H1 (cell line): ENCODE data around the gene EIF5A2. TPM values are rescaled to one million over a fixed set of nuclear protein-coding genes. Genes with fewer than 3 reads are reported as not detected.

ENCODE experiments used
- CHD2 ChIP-seq: IDR thresholded peaks from 2 replicates; pipeline ENCODE4 v1.6.1; 2012; ENCODE audit warnings: low read length, improper control_type of control experiment
- GABPA ChIP-seq: IDR thresholded peaks from 2 replicates; pipeline ENCODE4 v1.6.1; 2011; ENCODE audit warnings: mild to moderate bottlenecking, low read length, moderate library complexity, borderline replicate concordance; ENCODE audit not compliant: insufficient read depth
- JUN ChIP-seq: IDR thresholded peaks from 2 replicates; pipeline ENCODE4 v1.6.1; 2011; ENCODE audit warnings: low read depth, mild to moderate bottlenecking, improper control_type of control experiment, low read length
- KDM1A ChIP-seq: fragments of 200-600, 300-600 bp; sonication (generic); IDR thresholded peaks from 2 replicates; pipeline ENCODE4 v1.7.1; 2016; ENCODE audit warnings: mild to moderate bottlenecking, low read length, borderline replicate concordance
- KDM4A ChIP-seq: IDR thresholded peaks from one replicate; pipeline ENCODE4 v1.7.1; 2012; ENCODE audit warnings: low read depth, mild to moderate bottlenecking, moderate library complexity, low read length, inconsistent platforms; ENCODE audit not compliant: severe bottlenecking
- RAD21 ChIP-seq, 2 experiments: IDR thresholded peaks in 1 of 2; conservative IDR thresholded peaks in 1 of 2; 2 replicates each; pipeline ENCODE4 v1.6.1; 2011; ENCODE audit warnings: low read depth in 2 of 2, low read length in 2 of 2, improper control_type of control experiment in 1 of 2, inconsistent platforms in 1 of 2, mild to moderate bottlenecking in 1 of 2, moderate library complexity in 1 of 2
- SAP30 ChIP-seq: fragments of 300-600 bp; sonication (generic); IDR thresholded peaks from 2 replicates; pipeline ENCODE4 v1.7.1; 2012; ENCODE audit warnings: low read length, moderate library complexity, mild to moderate bottlenecking, inconsistent platforms; ENCODE audit not compliant: insufficient read depth, insufficient replicate concordance
- SIX5 ChIP-seq: IDR thresholded peaks from 2 replicates; pipeline ENCODE4 v1.6.1; 2011; ENCODE audit warnings: mild to moderate bottlenecking, low read depth, low read length
- YY1 ChIP-seq: IDR thresholded peaks from 2 replicates; pipeline ENCODE4 v1.6.1; 2011; ENCODE audit warnings: low read depth, mild to moderate bottlenecking, low read length
- polyA plus RNA-seq, 7 experiments: library from polyadenylated mRNA; depleted of rRNA in 3 of 7; stranded (reverse) in 5 of 7; unstranded in 2 of 7; fragments of >200 nt in 5 of 7; fragments of 200-250 nt in 2 of 7; gene quantifications; 1 replicate in 5 of 7; 2 replicates in 1 of 7; 4 replicates in 1 of 7; pipeline versions ENCODE4 v1.2.1 to v1.2.3, GENCODE V29; 2011 to 2013; ENCODE audit warnings: missing spikeins in 2 of 7, mixed read lengths in 2 of 7
- total RNA-seq: library from RNA; stranded (reverse); fragmentation: NEBNext Ultra II Directional; extraction: Animal tissue kit (Norgen Biotek cat#: 25700); gene quantifications from 2 replicates; pipeline ENCODE4 v1.2.1, GENCODE V29; 2021
- TF ChIP-seq, protein P1 (sequence below): IDR thresholded peaks from 2 replicates; pipeline ENCODE4 v1.6.1; 2012; ENCODE audit warnings: low read length, inconsistent platforms

Gene EIF5A2
- total and polyA plus RNA-seq, 2 of the 8 experiments (the other 6 are each of a cell fraction or from before 2014, with no cell fraction given): 1.5 to 15.0 TPM

DNA sequence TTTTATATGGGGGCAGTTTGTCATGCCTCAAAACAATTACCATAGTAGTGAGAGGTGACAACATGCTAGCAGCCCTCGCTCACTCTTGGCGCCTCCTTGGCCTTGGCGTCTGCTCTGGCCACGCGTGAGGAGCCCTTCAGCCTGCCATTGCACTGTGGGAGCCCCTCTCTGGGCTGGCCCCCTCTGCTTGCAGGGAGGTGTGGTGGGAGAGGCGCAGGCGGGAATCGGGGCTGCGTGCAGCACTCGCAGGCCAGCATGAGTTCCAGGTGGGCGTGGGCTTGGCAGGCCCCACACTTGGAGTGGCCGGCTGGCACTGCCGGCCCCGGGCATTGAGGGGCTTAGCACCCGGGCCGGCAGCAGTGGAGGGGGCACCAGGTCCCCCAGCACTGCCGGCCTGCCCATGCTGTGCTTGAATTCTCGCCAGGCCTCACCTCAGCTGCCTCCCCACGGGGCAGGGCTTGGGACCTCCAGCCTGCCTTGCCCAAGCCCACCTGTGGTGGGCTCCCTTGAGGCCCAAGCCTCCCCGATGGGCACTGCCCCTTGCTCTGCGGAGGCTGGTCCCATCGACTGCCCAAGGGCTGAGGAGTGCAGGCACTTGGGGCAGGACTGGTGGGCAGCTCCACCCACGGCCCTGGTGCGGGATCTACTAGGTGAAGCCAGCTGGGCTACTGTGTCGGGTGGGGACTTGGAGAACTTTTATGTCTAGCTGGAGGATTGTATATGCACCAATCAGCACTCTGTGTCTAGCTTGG is 38.8 kb upstream of the EIF5A2 start (continued):
- TF ChIP-seq KDM1A (no peak), RAD21 (IDR thresholded peaks at IDR 0.05 in 1 of 2, conservative IDR thresholded peaks at IDR 0.05 in 1 of 2; ENCODE audit: low read depth in 2 of 2, low read length in 2 of 2) (no peak), CHD2 (no peak), GABPA (no peak), JUN (no peak), SAP30 (no peak), KDM4A (no peak), SIX5 (no peak), YY1 (no peak)
- TF ChIP-seq, protein P1, sequence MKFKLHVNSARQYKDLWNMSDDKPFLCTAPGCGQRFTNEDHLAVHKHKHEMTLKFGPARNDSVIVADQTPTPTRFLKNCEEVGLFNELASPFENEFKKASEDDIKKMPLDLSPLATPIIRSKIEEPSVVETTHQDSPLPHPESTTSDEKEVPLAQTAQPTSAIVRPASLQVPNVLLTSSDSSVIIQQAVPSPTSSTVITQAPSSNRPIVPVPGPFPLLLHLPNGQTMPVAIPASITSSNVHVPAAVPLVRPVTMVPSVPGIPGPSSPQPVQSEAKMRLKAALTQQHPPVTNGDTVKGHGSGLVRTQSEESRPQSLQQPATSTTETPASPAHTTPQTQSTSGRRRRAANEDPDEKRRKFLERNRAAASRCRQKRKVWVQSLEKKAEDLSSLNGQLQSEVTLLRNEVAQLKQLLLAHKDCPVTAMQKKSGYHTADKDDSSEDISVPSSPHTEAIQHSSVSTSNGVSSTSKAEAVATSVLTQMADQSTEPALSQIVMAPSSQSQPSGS: no peak
